Endodermal cell (in vitro differentiated cells): ENCODE measurements around the gene ERICH6. TPM values are rescaled to one million over a fixed set of nuclear protein-coding genes. Genes with fewer than 3 reads are reported as not detected.

ENCODE experiments used
- DNase-seq: peaks from one replicate; pipeline ENCODE4 v3.0.0-alpha.2; 2017
- H3K27ac ChIP-seq: 2 replicates; pipeline ENCODE4 v1.5.1; 2013; ENCODE audit warnings: mild to moderate bottlenecking, low read depth, low read length, moderate library complexity
- H3K27me3 ChIP-seq: 2 replicates; pipeline ENCODE4 v1.6.1; 2013; ENCODE audit warnings: mild to moderate bottlenecking, low read length, moderate library complexity; ENCODE audit not compliant: insufficient read depth, control insufficient read depth, poor library complexity, severe bottlenecking
- H3K36me3 ChIP-seq: 2 replicates; pipeline ENCODE4 v1.7.0; 2013; ENCODE audit warnings: mild to moderate bottlenecking, low read length, moderate library complexity; ENCODE audit not compliant: control insufficient read depth, insufficient read depth
- H3K4me1 ChIP-seq: one replicate; pipeline ENCODE4 v1.7.0; 2013; ENCODE audit warnings: low read length; ENCODE audit not compliant: control insufficient read depth, insufficient read depth
- H3K4me3 ChIP-seq: 2 replicates; pipeline ENCODE4 v1.5.1; 2013; ENCODE audit warnings: mild to moderate bottlenecking, low read length, moderate library complexity
- H3K9ac ChIP-seq: 2 replicates; pipeline ENCODE4 v1.6.1; 2013; ENCODE audit warnings: mild to moderate bottlenecking, low read length, moderate library complexity; ENCODE audit not compliant: poor library complexity, severe bottlenecking; ENCODE audit errors: extremely low read depth
- H3K9me3 ChIP-seq: 2 replicates; pipeline ENCODE4 v1.6.1; 2013; ENCODE audit warnings: mild to moderate bottlenecking, low read length, moderate library complexity; ENCODE audit not compliant: control insufficient read depth
- H3K27ac Mint-ChIP-seq: 2 replicates; pipeline ENCODE4 v1.8.0; 2020; ENCODE audit warnings: mixed read lengths
- H3K27me3 Mint-ChIP-seq: 2 replicates; pipeline ENCODE4 v1.8.0; 2021; ENCODE audit warnings: mild to moderate bottlenecking, mixed read lengths; ENCODE audit not compliant: insufficient read depth
- H3K36me3 Mint-ChIP-seq: 2 replicates; pipeline ENCODE4 v1.8.0; 2020; ENCODE audit warnings: low read depth, mixed read lengths
- H3K4me1 Mint-ChIP-seq: 2 replicates; pipeline ENCODE4 v1.8.0; 2020; ENCODE audit warnings: mixed read lengths
- H3K4me3 Mint-ChIP-seq: 2 replicates; pipeline ENCODE4 v1.8.0; 2020; ENCODE audit warnings: mild to moderate bottlenecking, moderate library complexity, mixed read lengths
- H3K9me3 Mint-ChIP-seq: 2 replicates; pipeline ENCODE4 v1.8.0; 2020; ENCODE audit warnings: mild to moderate bottlenecking, mixed read lengths
- CTCF ChIP-seq: fragments of 200-600 bp; sonication (generic); conservative IDR thresholded peaks from 2 replicates; pipeline ENCODE4 v1.5.0; 2021; ENCODE audit warnings: antibody characterized with exemption, mild to moderate bottlenecking
- WGBS, 2 experiments: methylation state at CpG; one replicate each; pipeline versions ENCODE4 v1.1.5 to v1.1.7; 2013; ENCODE audit warnings: missing lambda C conversion rate in 2 of 2, mixed read lengths in 1 of 2; ENCODE audit not compliant: insufficient coverage in 1 of 2, insufficient read length in 1 of 2; 5-methylcytosine and 5-hydroxymethylcytosine counted together
- total RNA-seq, 2 donors: library from RNA; stranded (reverse); fragmentation: NEBNext Ultra II Directional in 1 of 2; extraction: Animal tissue kit (Norgen Biotek cat#: 25700) in 1 of 2; gene quantifications; 2 replicates in 1 of 2; 3 replicates in 1 of 2; pipeline ENCODE4 v1.2.1, GENCODE V29; 2021

ERICH6 gene
- total RNA-seq, 2 donors from 2014 or later, result 0.42 TPM; not detected in 1

DNA sequence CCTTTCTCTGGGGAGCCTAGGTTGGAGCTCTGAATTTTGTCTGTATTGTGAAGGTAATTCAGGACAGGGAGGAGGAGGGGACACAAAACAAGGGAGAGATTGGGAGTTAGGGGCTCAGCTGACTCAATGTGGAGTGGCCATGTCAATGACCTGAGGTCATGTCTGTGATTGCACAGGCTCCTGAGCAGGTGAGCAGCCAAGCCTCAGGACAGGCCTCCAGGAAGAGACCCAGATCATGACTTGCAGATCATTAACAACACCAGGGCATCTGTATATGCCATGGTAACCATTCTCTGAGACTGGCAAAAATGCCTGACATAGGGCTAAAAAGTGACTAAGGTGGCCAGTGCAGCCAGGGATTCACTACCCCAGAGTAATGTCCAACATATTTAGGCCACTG, 20.9 kb downstream of the ERICH6 start:
- Mint-ChIP-seq H3K27me3 (peaks cover 2% of the 10 kb centered on the region), H3K4me1 (no peaks in the 10 kb centered on the region), H3K9me3 (no peaks in the 10 kb centered on the region), H3K36me3 (no peaks in the 10 kb centered on the region), H3K4me3 (no peak overlapping the region), H3K27ac (no peak overlapping the region)
- H3K4me3 ChIP-seq, result no peak overlapping the region
- TF ChIP-seq CTCF, result no peak
- no peaks in the 10 kb centered on the region for H3K27me3 ChIP-seq
- no peak overlapping the region for H3K27ac ChIP-seq
- no peak for DNase-seq
- no peaks in the 10 kb centered on the region for H3K36me3 ChIP-seq
- H3K9ac ChIP-seq, result no peak overlapping the region
- H3K9me3 ChIP-seq, result no peaks in the 10 kb centered on the region
- H3K4me1 ChIP-seq, result no peaks in the 10 kb centered on the region

- WGBS, 2 experiments, result 91 to 100% methylated on average over 1 of the region's 1 CpG
- H3K27me3 Mint-ChIP-seq, result no peaks in the 10 kb centered on the region
- no peaks in the 10 kb centered on the region for H3K4me1 Mint-ChIP-seq
- no peaks in the 10 kb centered on the region for H3K9me3 Mint-ChIP-seq
- Histone ChIP-seq H3K9ac (no peak overlapping the region), H3K36me3 (no peaks in the 10 kb centered on the region), H3K27ac (no peak overlapping the region), H3K9me3 (no peaks in the 10 kb centered on the region), H3K27me3 (no peaks in the 10 kb centered on the region), H3K4me1 (no peaks in the 10 kb centered on the region), H3K4me3 (no peak overlapping the region)
- H3K36me3 Mint-ChIP-seq, result no peaks in the 10 kb centered on the region
- DNase-seq, result no peak
- H3K4me3 Mint-ChIP-seq, result no peak overlapping the region
- no peak for TF ChIP-seq CTCF
- H3K27ac Mint-ChIP-seq, result no peak overlapping the region
Measured at GRCh38 chr3:150682279-150682678, 21.4 kb downstream of the ERICH6 start.

DNA sequence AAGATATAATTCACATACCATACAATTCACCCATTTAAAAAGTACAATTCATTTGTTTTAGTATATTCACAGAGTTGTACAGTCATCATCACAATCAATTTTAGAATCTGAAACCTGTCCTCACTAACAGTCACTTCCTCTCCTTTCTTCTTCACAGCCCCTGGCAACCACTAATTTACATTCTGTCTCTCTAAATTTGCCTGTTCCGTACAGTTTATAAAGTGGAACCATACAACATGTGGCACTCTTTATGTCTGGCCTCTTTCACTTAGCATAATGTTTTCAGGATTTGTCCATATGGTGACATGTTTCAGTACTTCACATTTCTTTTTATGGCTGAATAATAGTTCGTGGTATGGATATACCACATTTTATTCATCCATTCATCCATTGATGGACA, 22.7 kb downstream of the ERICH6 start:
- H3K27ac ChIP-seq, result no peak overlapping the region
- H3K9me3 Mint-ChIP-seq, result peaks cover 7% of the 10 kb centered on the region
- H3K4me1 ChIP-seq, result no peaks in the 10 kb centered on the region
- no peak for DNase-seq
- peaks cover 10% of the 10 kb centered on the region for H3K9me3 ChIP-seq
- no peaks in the 10 kb centered on the region for H3K27me3 ChIP-seq
- no peaks in the 10 kb centered on the region for H3K36me3 ChIP-seq
- no peak overlapping the region for H3K4me3 ChIP-seq
- no peaks in the 10 kb centered on the region for H3K4me1 Mint-ChIP-seq
- H3K9ac ChIP-seq, result no peak overlapping the region
- no peaks in the 10 kb centered on the region for H3K27me3 Mint-ChIP-seq
- H3K27ac Mint-ChIP-seq, result no peak overlapping the region
- no peak overlapping the region for H3K4me3 Mint-ChIP-seq
- WGBS, 2 experiments, result 95 to 96% methylated on average over 2 of the region's 2 CpGs
- no peaks in the 10 kb centered on the region for H3K36me3 Mint-ChIP-seq
- TF ChIP-seq CTCF, result no peak
